Stimulated activated CD4-positive, alpha-beta T cell treated with anti-CD3 and anti-CD28 coated beads, Interleukin-15, amount 100 ng/mL, for 24 hours (primary cell): ENCODE results near the gene MRPL20.

Source experiments
- DNase-seq: peaks from one replicate; pipeline ENCODE4 v3.0.0-alpha.2; 2020

The MRPL20 gene

GRCh38 chr1:1359664-1360468 is 47.2 kb downstream of the MRPL20 start:
- DNase-seq, result no peak

- DNase-seq, result no peak
Observed at GRCh38 chr1:1359308-1359663, 47.8 kb downstream of the MRPL20 start.

- no peak for DNase-seq
Observed at GRCh38 chr1:1358433-1359271, 48.4 kb downstream of the MRPL20 start, which contains the start of gene MXRA8. Gene MXRA8 (minus strand): TSS chr1:1358555. CDS start chr1:1358504, 51 bp downstream.

- no peak for DNase-seq
Observed at GRCh38 chr1:1357871-1358432, 49.1 kb downstream of the MRPL20 start.

- DNase-seq, result no peak
Observed at GRCh38 chr1:1356796-1357401, 50.2 kb downstream of the MRPL20 start.

GRCh38 chr1:1356166-1356795 is 50.8 kb downstream of the MRPL20 start:
- no peak for DNase-seq

- DNase-seq, result peak; percentile 46
Observed at GRCh38 chr1:1355416-1355815, 51.7 kb downstream of the MRPL20 start.

- DNase-seq, result no peak
Observed at GRCh38 chr1:1354271-1355247, 52.5 kb downstream of the MRPL20 start.

GRCh38 chr1:1353389-1354151 is 53.5 kb downstream of the MRPL20 start:
- no peak for DNase-seq

GRCh38 chr1:1352786-1353388 is 54.2 kb downstream of the MRPL20 start:
- no peak for DNase-seq
